Inflammatory macrophage (primary cell): Measurements from ENCODE around the gene SEPTIN5.

Experiments used
- DNase-seq, 2 donors: peaks; one replicate each; pipeline ENCODE4 v3.0.0-alpha.2; 2020 to 2022

Gene SEPTIN5

DNA sequence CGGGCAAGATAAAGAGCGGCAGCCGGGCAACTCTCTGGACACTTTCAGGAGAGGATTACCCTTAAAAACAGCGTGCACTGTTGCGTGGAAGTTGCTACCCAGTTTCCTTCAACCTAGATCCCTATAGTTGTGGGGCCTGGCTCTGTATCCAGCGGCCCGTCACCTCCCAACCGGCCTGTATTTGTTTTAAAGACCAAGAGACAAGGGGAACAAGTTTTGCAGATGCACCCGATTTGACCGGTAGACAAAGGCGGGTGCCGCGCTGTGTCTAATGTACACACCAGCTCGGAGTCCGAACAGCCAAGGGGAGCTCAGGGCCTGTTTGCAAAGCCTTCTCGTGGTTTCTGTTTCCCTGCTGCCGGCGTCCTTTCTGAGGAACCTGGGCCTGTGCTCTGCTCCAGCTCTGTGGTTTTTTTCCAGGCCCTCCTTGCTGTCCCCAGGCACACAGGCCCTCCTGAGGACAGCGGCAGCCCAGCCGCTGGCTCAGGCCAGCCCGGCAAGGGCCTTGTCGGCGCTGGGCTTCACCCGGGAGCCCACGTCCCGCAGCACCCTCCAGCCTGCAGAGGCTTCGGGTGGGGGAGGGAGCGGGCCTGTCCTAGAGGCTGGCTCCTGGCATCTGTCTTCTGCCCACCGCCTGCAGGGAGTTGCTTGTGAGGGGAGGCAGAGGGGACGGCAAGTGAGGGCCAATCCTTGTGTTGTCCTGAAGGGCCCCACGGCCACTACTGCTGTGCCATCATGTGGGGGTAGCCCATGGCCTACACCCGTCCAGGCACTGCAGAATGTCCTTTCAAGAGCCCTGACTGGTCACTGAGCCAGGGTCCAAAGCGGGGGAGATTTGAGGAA is 47.6 kb downstream of the SEPTIN5 start:
- no peak for DNase-seq

GRCh38 chr22:19762568-19763457 is 48.5 kb downstream of the SEPTIN5 start:
- no peak for DNase-seq

DNA sequence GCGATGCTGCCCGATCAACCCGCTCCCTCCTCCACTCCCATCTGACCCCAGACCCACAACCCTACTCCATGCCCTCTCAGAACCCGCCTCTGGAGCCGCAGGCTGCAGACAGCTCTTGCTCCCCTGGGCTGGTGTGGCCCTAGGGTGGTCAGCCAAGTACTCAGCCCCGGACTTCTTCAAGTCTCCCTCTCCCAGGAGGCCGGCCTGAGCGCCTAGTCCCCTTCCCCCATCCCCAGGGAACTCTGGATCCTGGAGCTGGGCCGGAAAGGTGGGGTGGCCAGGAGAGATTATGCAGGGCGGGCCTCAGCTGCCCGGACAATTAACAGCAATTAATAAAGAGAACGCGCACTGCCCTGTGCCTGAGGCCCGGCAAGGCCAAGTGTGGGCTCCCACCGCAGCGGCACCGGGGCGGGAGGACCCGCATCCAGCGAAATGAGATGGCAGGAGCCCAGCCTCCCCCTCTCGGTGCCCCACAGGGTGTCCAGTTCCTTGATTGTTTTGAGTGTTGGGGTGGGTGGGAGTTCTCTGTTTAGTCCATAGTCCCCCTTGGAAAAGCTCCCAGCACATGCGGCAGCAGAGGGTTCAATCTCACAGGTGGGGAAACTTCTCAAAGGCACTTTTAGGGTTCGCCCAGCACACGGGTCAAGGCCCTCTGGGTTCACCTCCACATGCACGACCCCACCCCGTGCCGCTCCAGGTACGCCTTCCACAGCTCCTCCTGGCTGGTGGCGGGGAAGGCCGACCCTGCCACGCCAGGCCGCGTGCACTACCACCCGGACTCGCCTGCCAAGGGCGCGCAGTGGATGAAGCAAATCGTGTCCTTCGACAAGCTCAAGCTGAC is 49.4 kb downstream of the SEPTIN5 start:
- no peak for DNase-seq

DNA sequence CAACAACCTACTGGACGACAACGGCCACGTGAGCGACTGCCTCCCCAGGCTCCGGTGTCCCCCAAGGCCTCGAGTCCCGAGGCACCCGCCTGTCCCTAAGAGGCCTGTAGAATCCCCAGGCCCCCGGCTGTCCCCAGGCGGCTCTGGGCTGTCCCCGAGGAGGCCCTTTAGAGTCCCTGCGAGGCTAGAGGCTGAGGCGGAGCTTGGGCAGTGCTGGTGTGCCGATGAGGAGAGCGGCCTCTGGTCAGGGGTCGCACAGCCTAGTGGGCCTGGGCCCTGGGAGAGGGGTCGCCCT is 49.9 kb downstream of the SEPTIN5 start:
- DNase-seq, result no peak

GRCh38 chr22:19764636-19765476 is 50.6 kb downstream of the SEPTIN5 start:
- DNase-seq, result no peak

GRCh38 chr22:19765477-19766239 is 51.4 kb downstream of the SEPTIN5 start:
- peak; percentile 65 to 74 for DNase-seq

GRCh38 chr22:19766240-19766510 is 51.9 kb downstream of the SEPTIN5 start:
- no peak for DNase-seq

- peak; percentile 79 to 81 for DNase-seq
These were observed 52.5 kb downstream of the SEPTIN5 start for GRCh38 chr22:19766511-19767426.

GRCh38 chr22:19767427-19768341 is 53.4 kb downstream of the SEPTIN5 start:
- peak; percentile 52 to 59 for DNase-seq

DNA sequence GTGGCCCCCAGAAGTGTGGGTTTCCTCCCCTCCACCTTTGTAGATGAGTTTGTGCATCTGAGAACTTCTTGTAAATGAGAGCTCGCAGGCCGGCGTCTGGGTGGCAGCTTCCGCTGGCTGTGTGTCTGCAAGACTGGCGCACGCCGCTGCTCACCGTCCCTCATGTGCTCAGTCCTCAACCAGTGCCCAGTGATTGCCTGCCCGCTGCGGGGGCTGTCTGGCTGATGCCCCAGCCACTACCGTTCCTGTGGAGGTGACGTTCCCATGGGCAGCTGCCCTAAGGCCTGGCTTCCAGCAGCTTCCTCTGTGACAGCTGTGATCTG is 55.1 kb downstream of the SEPTIN5 start:
- no peak for DNase-seq

DNA sequence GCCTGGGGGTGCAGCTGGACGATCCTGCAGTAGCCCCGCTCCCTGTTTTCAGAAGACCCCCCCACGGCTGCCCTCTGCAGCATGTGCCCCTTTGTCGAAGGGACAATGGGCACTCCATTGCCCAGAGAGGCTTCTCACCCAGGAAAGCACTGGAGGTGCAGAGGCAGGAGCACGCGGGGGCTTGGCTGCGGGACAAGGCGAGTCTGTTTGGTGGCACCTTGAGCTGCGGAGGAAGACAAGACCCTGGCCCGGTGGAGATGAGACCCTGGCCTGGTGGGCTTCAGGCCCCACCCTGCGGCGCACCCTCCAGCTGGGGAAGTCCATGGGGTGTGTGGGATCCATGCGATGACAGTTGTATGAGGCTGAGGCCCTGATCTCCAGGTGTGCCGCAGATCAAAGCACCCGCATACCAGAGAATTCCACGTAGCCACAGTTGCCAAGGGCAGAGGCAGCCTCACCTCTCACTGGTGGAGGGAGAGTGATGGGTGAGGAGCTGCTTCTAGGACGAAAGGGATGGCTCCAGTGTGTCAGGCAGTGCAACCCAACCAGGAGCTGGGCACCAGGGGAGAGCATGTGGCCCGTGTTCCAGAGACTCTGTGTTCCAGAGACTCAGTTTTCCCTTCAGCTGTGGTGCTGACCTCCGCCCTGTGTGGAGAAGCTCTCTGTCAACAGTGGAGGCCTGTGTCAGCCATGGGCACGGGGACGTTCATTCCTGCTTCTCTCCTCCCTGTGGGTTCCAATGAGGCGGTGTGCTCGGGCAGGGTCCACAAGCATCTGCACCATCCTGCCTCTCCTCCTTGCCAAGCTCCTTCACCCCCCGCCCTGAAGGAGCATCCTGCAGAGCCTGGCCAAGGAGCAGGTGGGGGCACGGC is 56.3 kb downstream of the SEPTIN5 start:
- no peak for DNase-seq

- DNase-seq, result no peak
These were observed 58.0 kb downstream of the SEPTIN5 start for GRCh38 chr22:19772422-19772672.
